HG03159 (cell line): ENCODE results near the gene CHST9.
"Not testable (repeated sequence)": the region's sequence is repeated elsewhere in the genome, so short reads cannot be mapped to it uniquely, and the experiment has no call there.

Source experiments
- ATAC-seq: cut with Tn5 transposase; IDR thresholded peaks from one replicate; pipeline ENCODE4 v1.9.1; 2021; ENCODE audit warnings: mild to moderate bottlenecking, moderate library complexity; ENCODE audit not compliant: unreplicated experiment

CHST9 gene

GRCh38 chr18:26943906-26944305 is 241.2 kb downstream of the CHST9 start:
- no peak for ATAC-seq

GRCh38 chr18:26941584-26941983 is 243.5 kb downstream of the CHST9 start:
- ATAC-seq, result no peak

- ATAC-seq, result no peak
Measured at GRCh38 chr18:26940744-26941398, 244.2 kb downstream of the CHST9 start.

- ATAC-seq, result no peak
Measured at GRCh38 chr18:26931659-26932058, 253.4 kb downstream of the CHST9 start.

GRCh38 chr18:26930630-26931029 is 254.5 kb downstream of the CHST9 start:
- ATAC-seq, result no peak

- no peak for ATAC-seq
Measured at GRCh38 chr18:26928670-26929313, 256.3 kb downstream of the CHST9 start.

GRCh38 chr18:26927822-26928221 is 257.3 kb downstream of the CHST9 start:
- not testable (repeated sequence) for ATAC-seq

GRCh38 chr18:26926066-26926675 is 258.9 kb downstream of the CHST9 start:
- no peak for ATAC-seq

- ATAC-seq, result no peak
Measured at GRCh38 chr18:26925313-26925712, 259.8 kb downstream of the CHST9 start.

- no peak for ATAC-seq
Measured at GRCh38 chr18:26922313-26922712, 262.8 kb downstream of the CHST9 start.

- no peak for ATAC-seq
Measured at GRCh38 chr18:26920644-26921043, 264.5 kb downstream of the CHST9 start.

GRCh38 chr18:26919627-26920026 is 265.5 kb downstream of the CHST9 start:
- ATAC-seq, result no peak

- ATAC-seq, result no peak
Measured at GRCh38 chr18:26919201-26919600, 265.9 kb downstream of the CHST9 start.

- ATAC-seq, result no peak
Measured at GRCh38 chr18:26911840-26912239, 273.3 kb downstream of the CHST9 start.

- no peak for ATAC-seq
Measured at GRCh38 chr18:26909599-26910290, 275.4 kb downstream of the CHST9 start.

- ATAC-seq, result no peak
Measured at GRCh38 chr18:26908906-26909305, 276.2 kb downstream of the CHST9 start.

- ATAC-seq, result no peak
Measured at GRCh38 chr18:26902291-26902690, 282.8 kb downstream of the CHST9 start.

- ATAC-seq, result no peak
Measured at GRCh38 chr18:26901020-26901419, 284.1 kb downstream of the CHST9 start.

GRCh38 chr18:26894426-26894825 is 290.7 kb downstream of the CHST9 start:
- no peak for ATAC-seq

- no peak for ATAC-seq
Measured at GRCh38 chr18:26893996-26894395, 291.1 kb downstream of the CHST9 start.

GRCh38 chr18:26888259-26888658 is 296.8 kb downstream of the CHST9 start:
- no peak for ATAC-seq
